ENCODE data around the gene HOXA10.

Gene HOXA10

DNA sequence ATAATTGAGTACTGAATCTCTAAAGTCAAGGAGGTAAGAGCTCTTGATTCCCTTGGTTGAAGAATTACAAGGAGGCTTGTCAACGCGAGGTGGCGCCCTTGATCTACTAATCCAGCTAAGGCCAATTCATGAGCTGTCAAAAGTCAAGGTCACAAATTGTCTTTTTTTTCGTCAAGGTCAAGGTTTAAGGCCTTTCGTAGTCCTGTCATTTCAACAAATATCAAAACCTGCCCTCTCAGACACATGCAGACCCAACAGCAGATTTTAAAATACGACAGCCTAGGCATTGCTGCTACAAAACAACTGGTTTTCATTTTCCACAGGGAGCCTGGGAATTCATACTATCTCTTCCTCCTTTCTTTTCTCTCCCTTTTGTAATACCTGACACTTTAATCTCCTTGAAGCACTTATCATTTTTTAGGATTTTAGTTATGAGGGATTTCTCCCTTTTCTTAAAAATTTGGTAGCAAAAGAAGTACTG, 22.2 kb upstream of the HOXA10 start:
- Histone ChIP-seq H3K4me3 (no peak overlapping the region), H3K36me3 (ENCODE audit: insufficient read depth, low read length) (no peaks in the 10 kb centered on the region), H3K27ac (no peak overlapping the region), H3K9ac (ENCODE audit: insufficient read length) (no peak overlapping the region), H3K9me3 (ENCODE audit: low read depth, low read length) (no peaks in the 10 kb centered on the region)
- TF ChIP-seq POLR2AphosphoS5 (IDR thresholded peaks at IDR 0.05; ENCODE audit: borderline replicate concordance, low read depth, low read length) (no peak), EZH2 (IDR thresholded peaks at IDR 0.05) (no peak), FOXP2 (optimal IDR thresholded peaks at IDR 0.05; ENCODE audit: control extremely low read depth, extremely low read length, insufficient read depth) (no peak)
- peak; percentile 69 for DNase-seq (ENCODE audit: low read depth, low spot score)

- DNase-seq (ENCODE audit: low read depth, low spot score), result no peak
- Histone ChIP-seq H3K4me3 (no peak overlapping the region), H3K9me3 (ENCODE audit: low read depth, low read length) (no peaks in the 10 kb centered on the region), H3K9ac (ENCODE audit: insufficient read length) (no peak overlapping the region), H3K27ac (no peak overlapping the region), H3K36me3 (ENCODE audit: insufficient read depth, low read length) (no peaks in the 10 kb centered on the region)
- TF ChIP-seq EZH2 (IDR thresholded peaks at IDR 0.05) (no peak), FOXP2 (optimal IDR thresholded peaks at IDR 0.05; ENCODE audit: control extremely low read depth, extremely low read length, insufficient read depth) (no peak), POLR2AphosphoS5 (IDR thresholded peaks at IDR 0.05; ENCODE audit: borderline replicate concordance, low read depth, low read length) (no peak)
These were observed 20.7 kb upstream of the HOXA10 start for GRCh38 chr7:27194686-27195379.

DNA sequence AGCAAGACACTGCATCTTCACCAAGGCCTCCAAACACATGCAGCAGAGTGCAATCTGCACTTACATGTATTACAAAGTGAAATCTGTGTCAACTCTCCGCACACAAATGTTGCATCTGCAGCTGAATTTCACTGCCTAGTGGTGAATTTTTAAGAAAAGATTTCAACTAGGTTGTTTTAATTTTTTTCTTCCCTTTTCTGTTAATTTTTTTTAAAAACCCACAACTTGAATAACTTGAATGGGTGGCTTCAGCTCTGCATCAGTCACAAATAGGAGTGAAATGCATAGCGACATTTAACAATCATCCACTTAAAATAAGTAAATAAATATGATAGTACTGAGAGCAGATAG, 19.9 kb upstream of the HOXA10 start:
- no peak overlapping the region for H3K4me3 ChIP-seq
- no peak for DNase-seq (ENCODE audit: low read depth, low spot score)
- no peak overlapping the region for H3K9ac ChIP-seq (ENCODE audit: insufficient read length)
- H3K9me3 ChIP-seq (ENCODE audit: low read depth, low read length), result no peaks in the 10 kb centered on the region
- no peak overlapping the region for H3K27ac ChIP-seq
- TF ChIP-seq POLR2AphosphoS5 (IDR thresholded peaks at IDR 0.05; ENCODE audit: borderline replicate concordance, low read depth, low read length) (no peak), EZH2 (IDR thresholded peaks at IDR 0.05) (no peak), FOXP2 (optimal IDR thresholded peaks at IDR 0.05; ENCODE audit: control extremely low read depth, extremely low read length, insufficient read depth) (no peak)
- no peaks in the 10 kb centered on the region for H3K36me3 ChIP-seq (ENCODE audit: insufficient read depth, low read length)

- H3K4me3 ChIP-seq, result no peak overlapping the region
- no peak for DNase-seq (ENCODE audit: low read depth, low spot score)
- no peaks in the 10 kb centered on the region for H3K36me3 ChIP-seq (ENCODE audit: insufficient read depth, low read length)
- no peak for TF ChIP-seq POLR2AphosphoS5 (IDR thresholded peaks at IDR 0.05; ENCODE audit: borderline replicate concordance, low read depth, low read length)
- no peak for TF ChIP-seq FOXP2 (optimal IDR thresholded peaks at IDR 0.05; ENCODE audit: control extremely low read depth, extremely low read length, insufficient read depth)
- no peak for TF ChIP-seq EZH2 (IDR thresholded peaks at IDR 0.05)
- no peaks in the 10 kb centered on the region for H3K9me3 ChIP-seq (ENCODE audit: low read depth, low read length)
- no peak overlapping the region for H3K27ac ChIP-seq
- no peak overlapping the region for H3K9ac ChIP-seq (ENCODE audit: insufficient read length)
These were observed 19.3 kb upstream of the HOXA10 start for GRCh38 chr7:27193335-27194001.

GRCh38 chr7:27192546-27193334, 18.6 kb upstream of the HOXA10 start:
- Histone ChIP-seq H3K36me3 (ENCODE audit: insufficient read depth, low read length) (no peaks in the 10 kb centered on the region), H3K9me3 (ENCODE audit: low read depth, low read length) (no peaks in the 10 kb centered on the region), H3K4me3 (no peak overlapping the region), H3K27ac (no peak overlapping the region), H3K9ac (ENCODE audit: insufficient read length) (no peak overlapping the region)
- no peak for DNase-seq (ENCODE audit: low read depth, low spot score)
- TF ChIP-seq EZH2 (IDR thresholded peaks at IDR 0.05) (no peak), POLR2AphosphoS5 (IDR thresholded peaks at IDR 0.05; ENCODE audit: borderline replicate concordance, low read depth, low read length) (no peak), FOXP2 (optimal IDR thresholded peaks at IDR 0.05; ENCODE audit: control extremely low read depth, extremely low read length, insufficient read depth) (no peak)

DNA sequence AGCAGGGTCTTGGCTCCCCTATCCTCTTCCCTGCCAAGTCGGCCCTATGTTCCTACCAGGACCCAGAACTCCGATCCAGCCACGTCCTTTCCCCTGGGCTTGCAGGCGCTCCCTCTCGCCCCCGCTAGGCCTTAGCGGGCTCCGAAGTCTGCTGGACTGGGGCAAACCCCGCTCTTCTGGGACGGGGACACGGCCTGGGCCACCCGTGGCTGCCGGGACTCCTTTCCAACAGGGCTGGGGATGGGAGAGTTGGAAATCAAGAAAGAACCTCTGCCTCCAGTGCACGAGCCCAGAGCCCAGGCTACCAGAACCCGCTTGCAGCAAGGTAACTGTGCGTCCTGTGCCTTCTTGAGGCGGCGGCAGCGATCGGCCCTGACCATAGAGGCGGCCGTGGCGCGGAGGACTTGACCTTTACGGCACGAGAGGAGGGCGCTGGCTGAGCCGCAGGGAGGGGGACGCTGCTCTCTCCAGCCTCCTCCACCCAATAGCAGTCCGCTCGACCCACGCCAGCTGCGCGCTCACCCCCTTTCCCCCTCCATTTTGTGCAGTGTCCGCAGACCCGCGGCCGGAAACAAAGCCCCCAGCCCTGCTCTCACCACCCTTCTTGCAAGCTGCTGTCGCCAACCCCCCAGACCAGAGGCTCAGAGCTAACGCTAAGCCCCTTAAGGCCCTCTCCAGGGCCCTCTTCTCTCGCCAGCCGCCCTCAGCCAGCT, 17.9 kb upstream of the HOXA10 start:
- DNase-seq (ENCODE audit: low read depth, low spot score), result no peak
- Histone ChIP-seq H3K9me3 (ENCODE audit: low read depth, low read length) (no peaks in the 10 kb centered on the region), H3K4me3 (no peak overlapping the region), H3K9ac (ENCODE audit: insufficient read length) (no peak overlapping the region), H3K27ac (no peak overlapping the region), H3K36me3 (ENCODE audit: insufficient read depth, low read length) (no peaks in the 10 kb centered on the region)
- no peak for TF ChIP-seq POLR2AphosphoS5 (IDR thresholded peaks at IDR 0.05; ENCODE audit: borderline replicate concordance, low read depth, low read length)

DNA sequence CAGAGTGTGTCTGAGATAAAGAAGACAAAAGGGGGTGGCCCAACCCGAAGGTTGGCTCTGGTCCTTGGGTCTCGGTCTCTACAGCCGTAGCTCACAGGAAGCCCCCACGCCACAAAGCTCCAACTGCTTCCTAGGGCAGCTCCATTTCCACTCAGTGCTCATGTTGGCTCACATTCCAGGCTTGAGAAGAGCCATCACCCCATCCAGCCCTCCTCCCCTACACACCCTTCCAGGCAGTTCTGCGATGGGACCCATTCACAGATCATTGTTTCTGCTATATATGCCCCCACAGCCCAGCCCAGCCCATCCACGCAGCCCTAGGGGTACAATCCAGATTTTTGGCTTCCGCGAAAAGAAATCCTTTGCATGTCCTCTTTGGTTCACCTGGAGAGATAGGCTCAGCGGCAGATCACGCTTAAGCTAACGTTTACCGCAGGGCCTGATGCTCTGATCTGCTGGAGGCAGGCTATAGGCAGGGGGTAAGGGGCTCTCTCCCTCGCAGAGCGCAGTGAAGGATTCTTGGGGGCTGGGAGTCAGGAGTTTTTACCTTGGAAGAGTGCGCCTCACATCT, 17.1 kb upstream of the HOXA10 start:
- Histone ChIP-seq H3K4me3 (no peak overlapping the region), H3K9me3 (ENCODE audit: low read depth, low read length) (no peaks in the 10 kb centered on the region)

More for the DNA sequence above, 17.1 kb upstream of the HOXA10 start:
- Histone ChIP-seq H3K27ac (no peak overlapping the region), H3K9ac (ENCODE audit: insufficient read length) (no peak overlapping the region), H3K36me3 (ENCODE audit: insufficient read depth, low read length) (no peaks in the 10 kb centered on the region)
- TF ChIP-seq POLR2AphosphoS5 (IDR thresholded peaks at IDR 0.05; ENCODE audit: borderline replicate concordance, low read depth, low read length) (no peak), FOXP2 (optimal IDR thresholded peaks at IDR 0.05; ENCODE audit: control extremely low read depth, extremely low read length, insufficient read depth) (no peak), EZH2 (IDR thresholded peaks at IDR 0.05) (no peak)
- no peak for DNase-seq (ENCODE audit: low read depth, low spot score)

Data from SK-N-MC (cell line).